ENCODE measurements around the gene OSBPL6.
A peak's percentile ranks its signal among the peaks of the same experiment; 100 is the strongest.

The OSBPL6 gene

GRCh38 chr2:178428396-178428806, 234.1 kb downstream of the OSBPL6 start:
- in situ Hi-C loops (cut with HindIII; ENCODE audit: low pct_ligation_motif_present, low pct_unique_long_range_greater_than_20kb, low sequenced_read_pairs), result no loop called here
- DNase-seq, result no peak

- no peak for DNase-seq
- in situ Hi-C loops (cut with HindIII; ENCODE audit: low pct_ligation_motif_present, low pct_unique_long_range_greater_than_20kb, low sequenced_read_pairs), result no loop called here
Measured at GRCh38 chr2:178429336-178429735, 235.0 kb downstream of the OSBPL6 start.

- in situ Hi-C loops (cut with HindIII; ENCODE audit: low pct_ligation_motif_present, low pct_unique_long_range_greater_than_20kb, low sequenced_read_pairs), result no loop called here
- DNase-seq, result no peak
Measured at GRCh38 chr2:178436662-178437061, 242.3 kb downstream of the OSBPL6 start.

GRCh38 chr2:178441426-178441825, 247.1 kb downstream of the OSBPL6 start:
- DNase-seq, result no peak
- in situ Hi-C loops (cut with HindIII; ENCODE audit: low pct_ligation_motif_present, low pct_unique_long_range_greater_than_20kb, low sequenced_read_pairs), result no loop called here

GRCh38 chr2:178448968-178449661, 254.8 kb downstream of the OSBPL6 start:
- in situ Hi-C loops (cut with HindIII; ENCODE audit: low pct_ligation_motif_present, low pct_unique_long_range_greater_than_20kb, low sequenced_read_pairs), result no loop called here
- DNase-seq, result no peak

GRCh38 chr2:178449700-178450523, 255.6 kb downstream of the OSBPL6 start:
- in situ Hi-C loops (cut with HindIII; ENCODE audit: low pct_ligation_motif_present, low pct_unique_long_range_greater_than_20kb, low sequenced_read_pairs), result no loop called here
- no peak for DNase-seq

- in situ Hi-C loops (cut with HindIII; ENCODE audit: low pct_ligation_motif_present, low pct_unique_long_range_greater_than_20kb, low sequenced_read_pairs), result no loop called here
- DNase-seq, result no peak
Measured at GRCh38 chr2:178450524-178450773, 256.1 kb downstream of the OSBPL6 start.

GRCh38 chr2:178450774-178451525, 256.6 kb downstream of the OSBPL6 start, which contains the start of the genes PJVK and PRKRA:
TSS of gene PJVK (plus strand) at chr2:178451378. CDS start at chr2:178453410, 2,032 bp downstream.
TSS of gene PRKRA (minus strand) at chr2:178451175. CDS start at chr2:178451030, 145 bp downstream.
- in situ Hi-C loops (cut with HindIII; ENCODE audit: low pct_ligation_motif_present, low pct_unique_long_range_greater_than_20kb, low sequenced_read_pairs), result no loop called here

GRCh38 chr2:178452334-178452733, 258.0 kb downstream of the OSBPL6 start:
- no peak for DNase-seq
- in situ Hi-C loops (cut with HindIII; ENCODE audit: low pct_ligation_motif_present, low pct_unique_long_range_greater_than_20kb, low sequenced_read_pairs), result no loop called here

More at GRCh38 chr2:178450774-178451525, 256.6 kb downstream of the OSBPL6 start, which contains the start of the genes PJVK and PRKRA:
- DNase-seq, result peak; percentile 98

All from ACHN (cell line).